ENCODE data around the gene CC2D1A. TPM values are rescaled to one million over a fixed set of nuclear protein-coding genes. Genes with fewer than 3 reads are reported as not detected.

The CC2D1A gene
- total RNA-seq, 2 donors from 2014 or later = 39.4 to 44.7 TPM

DNA sequence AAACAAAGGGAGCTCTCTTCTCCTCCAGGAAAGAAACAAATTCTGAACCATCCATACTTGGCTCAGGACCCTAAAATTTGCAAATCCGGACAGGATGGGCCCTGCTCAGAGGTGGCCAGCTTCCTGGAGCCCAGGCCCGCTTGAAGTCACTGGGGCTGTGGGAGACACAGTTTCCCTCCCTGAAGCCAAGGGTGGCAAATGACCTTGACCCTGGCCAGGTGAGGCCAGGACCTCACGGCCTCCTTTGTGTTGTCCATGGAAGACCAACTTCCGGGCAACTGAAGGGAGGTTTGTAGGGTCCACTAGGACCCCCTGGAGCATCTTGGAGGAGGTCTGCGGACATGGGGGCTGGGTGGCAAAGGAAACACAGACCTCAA is 23.6 kb upstream of the CC2D1A start:
- Mint-ChIP-seq H3K27me3 (ENCODE audit: low read depth) (no peaks in the 10 kb centered on the region), H3K4me3 (peak overlapping the region; percentile 75 to 76), H3K27ac (peak overlapping the region; percentile 65), H3K9me3 (no peaks in the 10 kb centered on the region), H3K36me3 (ENCODE audit: insufficient read depth in 2 of 2) (no peaks in the 10 kb centered on the region), H3K4me1 (ENCODE audit: low read depth) (peaks cover 38% of the 10 kb centered on the region)
- ATAC-seq (replicated peaks in 1 of 2) = no peak
- no peak for DNase-seq

- DNase-seq (peak in 1 of 2 donors; percentile 35), ATAC-seq (replicated peaks in 1 of 2) (no peak)
- H3K9me3 Mint-ChIP-seq = no peaks in the 10 kb centered on the region
- no peaks in the 10 kb centered on the region for H3K36me3 Mint-ChIP-seq (ENCODE audit: insufficient read depth in 2 of 2)
- no peak overlapping the region for H3K27ac Mint-ChIP-seq
- peaks cover 41% of the 10 kb centered on the region for H3K4me1 Mint-ChIP-seq (ENCODE audit: low read depth)
- no peak overlapping the region for H3K4me3 Mint-ChIP-seq
- H3K27me3 Mint-ChIP-seq (ENCODE audit: low read depth) = no peaks in the 10 kb centered on the region
Measured at GRCh38 chr19:13882836-13883235, 23.2 kb upstream of the CC2D1A start.

- Mint-ChIP-seq H3K27ac (peak overlapping the region; percentile 33), H3K4me1 (ENCODE audit: low read depth) (peaks cover 41% of the 10 kb centered on the region), H3K4me3 (peak overlapping the region in 1 of 2 donors; percentile 23), H3K27me3 (ENCODE audit: low read depth) (no peaks in the 10 kb centered on the region), H3K36me3 (ENCODE audit: insufficient read depth in 2 of 2) (no peaks in the 10 kb centered on the region), H3K9me3 (no peaks in the 10 kb centered on the region)
- ATAC-seq (replicated peaks in 1 of 2) (no peak), DNase-seq (no peak)
Measured at GRCh38 chr19:13883516-13884064, 22.4 kb upstream of the CC2D1A start.

DNA sequence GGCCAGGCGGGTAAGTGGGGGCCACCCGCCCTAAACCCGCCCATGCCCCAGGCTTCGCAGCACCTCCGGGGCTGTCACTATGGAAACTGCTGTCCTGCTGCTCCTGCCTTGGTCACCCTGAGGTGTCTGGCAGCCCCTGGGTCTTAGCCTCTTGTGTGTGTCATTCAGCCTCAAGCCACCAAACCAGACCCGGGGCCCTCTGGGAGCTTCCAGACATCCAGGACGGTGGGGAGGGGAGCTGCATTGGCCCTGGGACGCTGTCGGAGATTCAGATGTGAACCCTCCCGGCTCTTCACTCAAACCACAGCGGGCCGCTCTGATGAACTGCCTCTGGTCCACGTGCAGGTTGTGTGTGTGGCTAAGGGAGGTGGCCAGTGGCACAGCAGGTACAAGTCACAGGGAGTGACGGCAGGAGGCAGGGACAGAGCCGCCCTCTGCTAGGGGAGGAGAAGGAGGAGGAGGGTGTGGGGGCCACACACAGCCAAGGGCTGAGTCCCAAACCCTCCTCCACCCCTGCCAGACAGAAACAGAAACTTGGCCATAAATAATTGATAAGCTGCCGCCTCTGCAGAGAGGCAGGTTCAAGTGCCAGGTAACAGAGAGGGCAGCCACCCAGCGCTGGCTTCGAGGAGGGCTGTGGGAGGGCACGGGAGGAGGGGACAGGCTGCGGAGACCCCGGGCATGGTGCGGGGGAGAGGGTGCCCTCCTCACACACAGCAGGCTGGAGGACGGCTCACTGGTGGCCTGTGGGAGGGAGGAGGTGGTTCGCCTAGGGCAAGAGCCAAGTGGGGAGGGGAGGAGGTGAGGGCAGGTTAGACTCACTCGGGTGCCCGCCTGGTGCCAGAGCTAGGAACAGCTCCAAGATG is 21.0 kb upstream of the CC2D1A start:
- Mint-ChIP-seq H3K9me3 (no peaks in the 10 kb centered on the region), H3K27ac (no peak overlapping the region), H3K4me1 (ENCODE audit: low read depth) (peaks cover 35% of the 10 kb centered on the region), H3K27me3 (ENCODE audit: low read depth) (no peaks in the 10 kb centered on the region), H3K36me3 (ENCODE audit: insufficient read depth in 2 of 2) (no peaks in the 10 kb centered on the region), H3K4me3 (no peak overlapping the region)
- DNase-seq (no peak), ATAC-seq (replicated peaks in 1 of 2) (no peak)

DNA sequence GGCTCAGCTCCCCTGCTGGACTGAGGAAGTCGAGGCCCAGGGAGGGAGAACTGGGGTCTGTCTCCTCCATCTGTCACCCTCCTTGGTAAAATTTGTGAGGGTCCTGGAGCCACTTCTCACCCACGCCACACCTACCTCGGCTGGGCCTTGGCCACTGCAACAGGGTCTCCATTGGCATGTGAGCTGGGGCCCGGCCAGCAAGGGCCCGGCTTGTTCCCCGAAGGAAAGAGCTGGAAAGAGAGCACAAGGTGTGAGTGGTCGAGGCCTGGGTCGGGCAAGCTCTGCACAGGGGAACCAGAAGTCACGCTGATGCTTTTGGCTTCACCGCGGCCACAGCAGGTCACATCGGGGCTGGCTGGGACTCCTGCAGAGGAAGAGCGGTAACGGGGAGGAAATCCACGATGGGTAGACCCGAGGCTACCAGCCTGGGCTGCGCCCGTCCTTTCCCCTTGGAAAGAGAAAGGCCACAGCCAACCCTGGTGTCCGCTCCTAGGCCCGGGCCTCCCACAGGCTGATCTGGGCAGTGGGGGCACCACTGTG is 20.1 kb upstream of the CC2D1A start:
- no peak overlapping the region for H3K27ac Mint-ChIP-seq

GRCh38 chr19:13887018-13887436 is 19.0 kb upstream of the CC2D1A start:
- H3K4me3 Mint-ChIP-seq = peak overlapping the region in 1 of 2 donors; percentile 43
- no peaks in the 10 kb centered on the region for H3K36me3 Mint-ChIP-seq (ENCODE audit: insufficient read depth in 2 of 2)
- DNase-seq (peak; percentile 41 to 45), ATAC-seq (replicated peaks in 1 of 2) (peak; percentile 84 to 85)
- H3K27me3 Mint-ChIP-seq (ENCODE audit: low read depth) = no peaks in the 10 kb centered on the region
- no peak overlapping the region for H3K27ac Mint-ChIP-seq
- H3K9me3 Mint-ChIP-seq = no peaks in the 10 kb centered on the region
- peaks cover 16% of the 10 kb centered on the region for H3K4me1 Mint-ChIP-seq (ENCODE audit: low read depth)

More for the DNA sequence above, 20.1 kb upstream of the CC2D1A start:
- Mint-ChIP-seq H3K27me3 (ENCODE audit: low read depth) (no peaks in the 10 kb centered on the region), H3K4me1 (ENCODE audit: low read depth) (peaks cover 28% of the 10 kb centered on the region), H3K36me3 (ENCODE audit: insufficient read depth in 2 of 2) (no peaks in the 10 kb centered on the region), H3K4me3 (no peak overlapping the region), H3K9me3 (no peaks in the 10 kb centered on the region)
- no peak for ATAC-seq (replicated peaks in 1 of 2)
- no peak for DNase-seq

DNA sequence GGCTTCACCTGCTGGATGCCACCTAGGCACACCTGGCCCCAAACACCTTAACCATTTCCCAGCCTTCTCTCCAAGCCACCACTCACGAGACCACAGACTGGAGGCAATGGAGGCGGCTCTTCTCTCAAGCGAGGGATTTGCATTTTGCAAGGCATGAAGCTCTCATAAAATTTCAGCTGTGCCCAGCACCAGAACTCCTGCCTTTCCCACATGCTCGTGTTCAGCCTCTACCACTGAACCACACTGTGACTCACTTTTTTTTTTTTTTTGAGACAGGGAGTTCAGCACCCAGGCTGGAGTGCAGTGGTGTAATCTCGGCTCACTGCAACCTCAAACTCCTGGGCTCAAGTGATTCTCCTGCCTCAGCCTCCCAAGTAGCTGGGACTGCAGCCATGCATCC is 18.5 kb upstream of the CC2D1A start:
- no peak overlapping the region for H3K27ac Mint-ChIP-seq
- no peaks in the 10 kb centered on the region for H3K9me3 Mint-ChIP-seq
- H3K4me3 Mint-ChIP-seq = peak overlapping the region in 1 of 2 donors; percentile 43
- H3K36me3 Mint-ChIP-seq (ENCODE audit: insufficient read depth in 2 of 2) = no peaks in the 10 kb centered on the region
- peaks cover 12% of the 10 kb centered on the region for H3K4me1 Mint-ChIP-seq (ENCODE audit: low read depth)
- ATAC-seq (replicated peaks in 1 of 2) (peak; percentile 46 to 48), DNase-seq (no peak)
- no peaks in the 10 kb centered on the region for H3K27me3 Mint-ChIP-seq (ENCODE audit: low read depth)

DNA sequence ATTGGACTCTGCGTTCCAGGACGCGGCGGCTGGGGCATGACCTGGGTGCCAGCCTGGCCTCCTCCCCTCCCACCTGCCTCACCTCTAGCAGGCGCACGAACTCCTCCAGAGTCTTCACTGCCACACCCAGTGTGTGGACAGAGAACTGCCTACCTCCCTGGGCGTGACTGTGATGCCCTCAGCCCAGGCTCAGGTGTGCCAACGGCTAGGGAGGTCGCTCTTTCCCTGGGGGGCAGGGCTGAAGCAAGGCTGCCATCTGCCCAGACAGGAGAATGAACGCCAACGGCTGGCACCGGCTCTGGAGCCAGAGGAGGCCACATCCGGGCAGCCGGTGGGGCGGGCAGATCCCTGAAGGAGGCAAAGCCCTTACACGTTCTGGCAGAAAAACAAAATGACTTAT is 17.7 kb upstream of the CC2D1A start:
- Mint-ChIP-seq H3K27ac (no peak overlapping the region), H3K27me3 (ENCODE audit: low read depth) (no peaks in the 10 kb centered on the region), H3K4me1 (ENCODE audit: low read depth) (peaks cover 7% of the 10 kb centered on the region), H3K36me3 (ENCODE audit: insufficient read depth in 2 of 2) (no peaks in the 10 kb centered on the region), H3K9me3 (no peaks in the 10 kb centered on the region), H3K4me3 (no peak overlapping the region)
- DNase-seq (no peak), ATAC-seq (replicated peaks in 1 of 2) (no peak)

DNA sequence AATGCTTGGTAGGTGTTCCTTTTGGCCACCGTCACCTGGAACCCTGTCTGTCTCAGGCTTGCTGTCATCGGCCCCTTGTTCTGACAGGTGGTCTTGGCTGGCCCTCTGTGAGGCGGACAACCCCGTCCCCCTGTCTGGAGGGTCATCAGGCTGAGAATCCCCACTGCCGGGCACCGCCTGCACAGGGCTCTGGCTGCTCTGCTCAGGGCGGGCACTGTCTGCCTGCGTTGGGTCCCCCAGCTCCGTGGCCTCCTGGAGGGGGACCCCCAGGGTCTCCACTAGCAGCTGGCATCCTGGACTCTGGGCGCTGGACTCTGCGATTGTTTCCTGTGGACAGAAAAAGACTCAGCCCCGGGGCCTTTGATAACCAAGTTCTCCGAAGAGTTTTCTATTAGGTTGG is 15.9 kb upstream of the CC2D1A start:
- no peak for DNase-seq
- Mint-ChIP-seq H3K9me3 (no peaks in the 10 kb centered on the region), H3K27ac (no peak overlapping the region), H3K4me3 (no peak overlapping the region), H3K27me3 (ENCODE audit: low read depth) (no peaks in the 10 kb centered on the region), H3K36me3 (ENCODE audit: insufficient read depth in 2 of 2) (no peaks in the 10 kb centered on the region), H3K4me1 (ENCODE audit: low read depth) (peaks cover 7% of the 10 kb centered on the region)
- no peak for ATAC-seq (replicated peaks in 1 of 2)

GRCh38 chr19:13892870-13893269 is 13.1 kb upstream of the CC2D1A start:
- no peaks in the 10 kb centered on the region for H3K27me3 Mint-ChIP-seq (ENCODE audit: low read depth)

DNA sequence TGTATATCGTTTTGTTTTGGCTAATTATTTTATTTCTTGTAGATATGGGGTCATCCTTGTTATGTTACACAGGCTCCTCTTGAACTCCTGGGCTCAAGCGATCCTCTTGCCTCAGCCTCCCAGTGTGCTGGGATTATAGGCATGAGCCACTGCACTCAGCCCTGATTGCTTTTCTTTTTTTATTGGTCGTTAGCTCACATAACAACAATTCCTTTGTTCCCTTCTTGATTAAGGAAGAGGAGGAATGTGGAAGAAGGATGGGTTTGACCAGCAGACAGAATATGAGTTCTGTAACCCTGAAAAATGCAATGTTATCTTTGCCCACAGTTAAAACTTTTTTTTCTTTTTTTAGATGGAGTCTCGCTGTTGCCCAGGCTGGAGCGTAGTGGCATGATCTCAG is 11.4 kb upstream of the CC2D1A start:
- H3K4me1 Mint-ChIP-seq (ENCODE audit: low read depth) = no peaks in the 10 kb centered on the region
- DNase-seq = no peak
- ATAC-seq (replicated peaks in 1 of 2) = no peak
- H3K36me3 Mint-ChIP-seq (ENCODE audit: insufficient read depth in 2 of 2) = no peaks in the 10 kb centered on the region
- no peaks in the 10 kb centered on the region for H3K27me3 Mint-ChIP-seq (ENCODE audit: low read depth)
- no peak overlapping the region for H3K4me3 Mint-ChIP-seq
- no peak overlapping the region for H3K27ac Mint-ChIP-seq
- H3K9me3 Mint-ChIP-seq = no peaks in the 10 kb centered on the region

More at GRCh38 chr19:13892870-13893269, 13.1 kb upstream of the CC2D1A start:
- no peak for DNase-seq
- Mint-ChIP-seq H3K4me3 (no peak overlapping the region), H3K36me3 (ENCODE audit: insufficient read depth in 2 of 2) (no peaks in the 10 kb centered on the region), H3K4me1 (ENCODE audit: low read depth) (no peaks in the 10 kb centered on the region), H3K9me3 (no peaks in the 10 kb centered on the region), H3K27ac (no peak overlapping the region)
- no peak for ATAC-seq (replicated peaks in 1 of 2)

DNA sequence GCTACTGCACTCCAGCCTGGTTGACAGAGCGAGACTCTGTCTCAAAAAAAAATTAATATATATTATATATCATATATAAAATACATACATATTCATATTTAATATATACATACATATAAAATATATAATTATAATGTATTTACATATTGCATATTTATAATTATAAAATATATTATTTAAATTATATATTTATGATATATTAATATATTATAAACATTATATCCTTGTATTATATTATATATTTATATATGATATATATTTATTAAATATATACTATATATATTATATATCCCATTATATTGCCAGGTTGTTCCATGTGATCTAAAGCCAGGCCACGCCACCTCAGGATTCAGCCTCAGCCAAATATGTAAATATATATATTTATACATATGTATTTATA is 9.8 kb upstream of the CC2D1A start:
- Mint-ChIP-seq H3K36me3 (ENCODE audit: insufficient read depth in 2 of 2) (no peaks in the 10 kb centered on the region), H3K27me3 (ENCODE audit: low read depth) (no peaks in the 10 kb centered on the region), H3K9me3 (no peaks in the 10 kb centered on the region), H3K27ac (no peak overlapping the region), H3K4me3 (no peak overlapping the region), H3K4me1 (ENCODE audit: low read depth) (no peaks in the 10 kb centered on the region)
- ATAC-seq (replicated peaks in 1 of 2) (no peak), DNase-seq (no peak)

- H3K9me3 Mint-ChIP-seq = no peaks in the 10 kb centered on the region
- DNase-seq = no peak
- no peak overlapping the region for H3K4me3 Mint-ChIP-seq
- no peaks in the 10 kb centered on the region for H3K27me3 Mint-ChIP-seq (ENCODE audit: low read depth)
- H3K27ac Mint-ChIP-seq = no peak overlapping the region
- ATAC-seq (replicated peaks in 1 of 2) = no peak
- H3K36me3 Mint-ChIP-seq (ENCODE audit: insufficient read depth in 2 of 2) = no peaks in the 10 kb centered on the region
- peaks cover 4% of the 10 kb centered on the region for H3K4me1 Mint-ChIP-seq (ENCODE audit: low read depth)
Measured at GRCh38 chr19:13899393-13899792, 6.6 kb upstream of the CC2D1A start.

Measured in activated T-cell treated with anti-CD3 and anti-CD28 coated beads, Interleukin-2, amount 50 U/mL, for 72 hours (primary cell).